DND-41 (cell line): ENCODE data around the gene KRTAP12-2.

Experiments used
- ATAC-seq: fragments of 200-7000 bp; cut with Tn5 transposase; 3 replicates; pipeline ENCODE4 v1.9.1; 2021; ENCODE audit warnings: low read depth; ENCODE audit not compliant: insufficient read depth
- DNase-seq: peaks from one replicate; pipeline ENCODE4 v3.0.0-alpha.2; 2020
- H2AFZ ChIP-seq: 2 replicates; pipeline ENCODE4 v1.6.0; 2012; ENCODE audit warnings: low read depth, low read length
- H3K27ac ChIP-seq: 2 replicates; pipeline ENCODE4 v1.5.1; 2012; ENCODE audit warnings: low read length, inconsistent platforms
- H3K27me3 ChIP-seq: fragments of 200-600 bp; sonication (generic); 2 replicates; pipeline ENCODE4 v1.6.0; 2012; ENCODE audit warnings: low read length, mild to moderate bottlenecking, inconsistent platforms; ENCODE audit not compliant: insufficient read depth, poor library complexity
- H3K36me3 ChIP-seq: 2 replicates; pipeline ENCODE4 v1.5.1; 2012; ENCODE audit warnings: low read length, inconsistent platforms; ENCODE audit not compliant: insufficient read depth
- H3K4me1 ChIP-seq: 2 replicates; pipeline ENCODE4 v1.5.1; 2012; ENCODE audit warnings: mild to moderate bottlenecking, low read length; ENCODE audit not compliant: insufficient read depth
- H3K4me2 ChIP-seq: 2 replicates; pipeline ENCODE4 v1.6.0; 2012; ENCODE audit warnings: mild to moderate bottlenecking, moderate library complexity, low read length, inconsistent platforms; ENCODE audit not compliant: insufficient read depth
- H3K4me3 ChIP-seq, 2 experiments: fragments of 200-600 bp in 1 of 2; shearing (Covaris generic) in 1 of 2; 2 replicates each; pipeline ENCODE4 v1.5.1; 2012 to 2016; ENCODE audit warnings: inconsistent platforms in 2 of 2, low read length in 2 of 2, mild to moderate bottlenecking in 2 of 2, low read depth in 1 of 2, moderate library complexity in 1 of 2
- H3K79me2 ChIP-seq: 2 replicates; pipeline ENCODE4 v1.6.0; 2012; ENCODE audit warnings: low read length, inconsistent platforms; ENCODE audit not compliant: insufficient read depth
- H3K9ac ChIP-seq: 2 replicates; pipeline ENCODE4 v1.6.0; 2012; ENCODE audit warnings: low read depth, mild to moderate bottlenecking, inconsistent platforms, low read length, moderate library complexity
- H3K9me3 ChIP-seq: 2 replicates; pipeline ENCODE4 v1.5.1; 2012; ENCODE audit warnings: low read length, moderate library complexity, mild to moderate bottlenecking, inconsistent platforms; ENCODE audit not compliant: insufficient read depth, severe bottlenecking
- H4K20me1 ChIP-seq: 2 replicates; pipeline ENCODE4 v1.6.0; 2012; ENCODE audit warnings: low read length; ENCODE audit not compliant: insufficient read depth
- CTCF ChIP-seq: IDR thresholded peaks from 2 replicates; pipeline ENCODE4 v1.5.1; 2012; ENCODE audit warnings: borderline replicate concordance, low read length, moderate library complexity, mild to moderate bottlenecking; ENCODE audit not compliant: poor library complexity, severe bottlenecking; ENCODE audit errors: extremely low read depth
- EZH2 ChIP-seq: IDR thresholded peaks from 3 replicates; pipeline ENCODE4 v1.6.1; 2012; ENCODE audit warnings: borderline replicate concordance, low read depth, mild to moderate bottlenecking, moderate library complexity, low read length, inconsistent platforms; ENCODE audit not compliant: severe bottlenecking

The KRTAP12-2 gene

GRCh38 chr21:44706026-44706705 is 39.4 kb upstream of the KRTAP12-2 start:
- Histone ChIP-seq H3K4me2 (no peak overlapping the region), H3K79me2 (no peaks in the 10 kb centered on the region), H3K9ac (no peak overlapping the region), H3K4me1 (no peaks in the 10 kb centered on the region), H3K9me3 (no peaks in the 10 kb centered on the region), H2AFZ (no peak overlapping the region), H3K27ac (no peak overlapping the region), H3K4me3 (no peak overlapping the region), H4K20me1 (no peaks in the 10 kb centered on the region; the same call in 1 of the 2 replicates), H3K27me3 (peaks cover 5% of the 10 kb centered on the region), H3K36me3 (no peaks in the 10 kb centered on the region)
- ATAC-seq: no peak
- DNase-seq: no peak
- TF ChIP-seq CTCF: no peak
- no peak for TF ChIP-seq EZH2

GRCh38 chr21:44704636-44705001 is 37.9 kb upstream of the KRTAP12-2 start:
- H3K4me3 ChIP-seq: no peak overlapping the region
- H3K27me3 ChIP-seq: peaks cover 12% of the 10 kb centered on the region
- no peak for TF ChIP-seq CTCF
- no peak for TF ChIP-seq EZH2
- H3K9me3 ChIP-seq: no peaks in the 10 kb centered on the region
- H3K9ac ChIP-seq: no peak overlapping the region
- no peaks in the 10 kb centered on the region for H3K4me1 ChIP-seq
- H2AFZ ChIP-seq: no peak overlapping the region
- no peaks in the 10 kb centered on the region; the same call in 1 of the 2 replicates for H4K20me1 ChIP-seq
- H3K36me3 ChIP-seq: no peaks in the 10 kb centered on the region
- H3K79me2 ChIP-seq: no peaks in the 10 kb centered on the region
- H3K4me2 ChIP-seq: no peak overlapping the region
- ATAC-seq: no peak
- no peak overlapping the region for H3K27ac ChIP-seq
- DNase-seq: no peak

GRCh38 chr21:44703731-44704635 is 37.3 kb upstream of the KRTAP12-2 start:
- ATAC-seq: no peak
- H3K4me1 ChIP-seq: no peaks in the 10 kb centered on the region

More at GRCh38 chr21:44703731-44704635, 37.3 kb upstream of the KRTAP12-2 start:
- H3K4me3 ChIP-seq: no peak overlapping the region
- H3K36me3 ChIP-seq: no peaks in the 10 kb centered on the region
- H3K4me2 ChIP-seq: no peak overlapping the region
- TF ChIP-seq EZH2: no peak
- TF ChIP-seq CTCF: no peak
- no peaks in the 10 kb centered on the region; the same call in 1 of the 2 replicates for H4K20me1 ChIP-seq
- H3K9ac ChIP-seq: no peak overlapping the region
- DNase-seq: no peak
- no peak overlapping the region for H3K27ac ChIP-seq
- H2AFZ ChIP-seq: no peak overlapping the region
- H3K9me3 ChIP-seq: no peaks in the 10 kb centered on the region
- peaks cover 12% of the 10 kb centered on the region for H3K27me3 ChIP-seq
- no peaks in the 10 kb centered on the region for H3K79me2 ChIP-seq
